Thyroid gland (tissue), 4 donors: ENCODE measurements around the gene ERBB2.

Experiments
- CTCF ChIP-seq, 6 experiments: fragments of 200-600 bp in 3 of 6; fragments of 450-650 bp in 3 of 6; sonication (generic) in 3 of 6; IDR thresholded peaks; one replicate each; pipeline ENCODE4 v1.5.1; 2016 to 2019; ENCODE audit warnings: antibody characterized with exemption in 6 of 6, mild to moderate bottlenecking in 2 of 6, inconsistent platforms in 1 of 6, moderate library complexity in 1 of 6
- POLR2A ChIP-seq, 2 donors: fragments of 450-650 bp; IDR thresholded peaks; one replicate each; pipeline ENCODE4 v1.6.1; 2017; ENCODE audit warnings: antibody characterized with exemption in 2 of 2, mild to moderate bottlenecking in 2 of 2, moderate library complexity in 1 of 2

DNA sequence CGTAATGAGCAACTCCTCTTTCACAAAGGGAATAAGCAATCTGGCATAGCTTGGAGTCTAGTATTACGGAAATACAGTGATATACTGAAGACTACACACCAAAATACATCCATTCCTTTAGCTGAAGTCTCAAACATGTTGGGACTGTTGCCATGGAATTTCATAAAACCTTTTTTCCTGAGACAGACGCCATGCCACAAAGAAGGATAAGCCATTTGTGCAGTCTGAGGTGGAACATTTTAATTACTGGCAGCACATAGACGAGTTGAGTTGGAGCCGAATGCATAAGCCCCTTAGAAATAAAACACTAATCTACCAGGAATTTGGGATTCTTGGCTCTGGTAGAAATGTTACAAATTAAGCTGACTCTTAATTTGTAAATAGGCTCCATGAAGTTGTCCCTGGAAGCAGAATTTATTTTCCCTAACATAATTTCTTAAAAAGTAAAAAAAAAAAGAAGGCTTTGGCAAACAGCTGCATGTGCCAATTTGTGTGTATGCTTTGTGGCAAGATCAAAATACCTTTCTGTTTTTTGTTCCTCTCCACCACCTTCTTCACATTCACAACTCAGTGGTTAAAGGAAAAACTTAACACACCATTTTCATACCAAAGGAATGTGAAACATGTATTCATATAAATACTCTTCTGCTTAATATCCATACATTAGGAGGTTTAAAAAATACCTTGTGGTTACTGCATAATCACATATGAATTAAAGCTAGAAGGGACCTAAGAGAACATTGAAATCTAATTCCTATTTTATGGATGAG is 63.4 kb downstream of the ERBB2 start:
- TF ChIP-seq CTCF (IDR thresholded peaks at IDR 0.05) (no peak), POLR2A (IDR thresholded peaks at IDR 0.05) (no peak)
